HG03039 (cell line): ENCODE results near the gene BRSK1.

Experiments
- ATAC-seq: cut with Tn5 transposase; IDR thresholded peaks from one replicate; pipeline ENCODE4 v1.9.1; 2021; ENCODE audit warnings: mild to moderate bottlenecking, moderate library complexity; ENCODE audit not compliant: unreplicated experiment

BRSK1 gene

GRCh38 chr19:55283548-55284377 lies at the start of gene BRSK1:
BRSK1 (plus strand) TSS chr19:55283997; CDS start chr19:55284443, 446 bp downstream.
- no peak for ATAC-seq

- ATAC-seq = no peak
These were observed 45.8 kb upstream of the BRSK1 start for GRCh38 chr19:55238030-55238429.

GRCh38 chr19:55239004-55239403 lies 44.8 kb upstream of the BRSK1 start:
- ATAC-seq = no peak

GRCh38 chr19:55240713-55241020 lies 43.1 kb upstream of the BRSK1 start:
- no peak for ATAC-seq

- ATAC-seq = no peak
These were observed 42.5 kb upstream of the BRSK1 start for GRCh38 chr19:55241143-55241934.

- no peak for ATAC-seq
These were observed 41.8 kb upstream of the BRSK1 start for GRCh38 chr19:55241935-55242464.

GRCh38 chr19:55242517-55242916 lies 41.3 kb upstream of the BRSK1 start:
- no peak for ATAC-seq

GRCh38 chr19:55244004-55244680 lies 39.7 kb upstream of the BRSK1 start:
- ATAC-seq = no peak

- no peak for ATAC-seq
These were observed 38.4 kb upstream of the BRSK1 start for GRCh38 chr19:55245236-55245904.

- ATAC-seq = no peak
These were observed 37.0 kb upstream of the BRSK1 start for GRCh38 chr19:55246462-55247451.

- ATAC-seq = no peak
These were observed 36.1 kb upstream of the BRSK1 start for GRCh38 chr19:55247621-55248099.

- no peak for ATAC-seq
These were observed 35.6 kb upstream of the BRSK1 start for GRCh38 chr19:55248166-55248675.

- ATAC-seq = no peak
These were observed 35.1 kb upstream of the BRSK1 start for GRCh38 chr19:55248704-55249103.

GRCh38 chr19:55249841-55250240 lies 34.0 kb upstream of the BRSK1 start:
- no peak for ATAC-seq

GRCh38 chr19:55250262-55251036 lies 33.3 kb upstream of the BRSK1 start:
- ATAC-seq = no peak

GRCh38 chr19:55251341-55252081 lies 32.3 kb upstream of the BRSK1 start:
- no peak for ATAC-seq

- ATAC-seq = no peak
These were observed 30.8 kb upstream of the BRSK1 start for GRCh38 chr19:55252760-55253663.
